Measurements from ENCODE around the gene GPR27. TPM values are rescaled to one million over a fixed set of nuclear protein-coding genes. Genes with fewer than 3 reads are reported as not detected.

The GPR27 gene
- total and polyA plus RNA-seq, 5 donors from 2014 or later = 0.30 to 1.4 (median 0.92) TPM; not detected in 1

- no peaks in the 10 kb centered on the region for H3K27me3 ChIP-seq (ENCODE audit: control insufficient read depth, insufficient read depth, low read length)
- Mint-ChIP-seq H3K27ac (peak overlapping the region in 2 of 3 donors; percentile 47 to 66), H3K36me3 (peaks cover 18% of the 10 kb centered on the region), H3K4me3 (peak overlapping the region in 2 of 4 donors; percentile 10 to 44), H3K27me3 (no peaks in the 10 kb centered on the region), H3K4me1 (peaks cover 40 to 92% (median 72%) of the 10 kb centered on the region in 4 donors), H3K9me3 (no peaks in the 10 kb centered on the region)
- H3K27ac ChIP-seq (ENCODE audit: insufficient read depth, low read length, poor library complexity, severe bottlenecking) = no peak overlapping the region
- H3K36me3 ChIP-seq (ENCODE audit: control insufficient read depth, insufficient read depth, low read length) = peaks cover 24% of the 10 kb centered on the region
- no peak for ATAC-seq (ENCODE audit: low read depth in 2 of 2)
- no peaks in the 10 kb centered on the region for H3K9me3 ChIP-seq (ENCODE audit: control insufficient read depth in 2 of 2, low read length in 2 of 2)
- peaks cover 59% of the 10 kb centered on the region for H3K4me1 ChIP-seq (ENCODE audit: control insufficient read depth, insufficient read depth, low read length, poor library complexity, severe bottlenecking)
- peak overlapping the region; percentile 26 for H3K4me3 ChIP-seq (ENCODE audit: low read depth, low read length)
- DNase-seq = no peak
Measured at GRCh38 chr3:71713041-71713440, 40.6 kb upstream of the GPR27 start.

GRCh38 chr3:71714595-71714994 lies 39.1 kb upstream of the GPR27 start:
- Mint-ChIP-seq H3K4me1 (peaks cover 49 to 96% (median 82%) of the 10 kb centered on the region in 4 donors), H3K27ac (peak overlapping the region in 2 of 3 donors; percentile 1 to 66)

GRCh38 chr3:71718072-71718471 lies 35.6 kb upstream of the GPR27 start:
- DNase-seq (peak; percentile 40 to 49 (median 44)), ATAC-seq (ENCODE audit: low read depth in 2 of 2) (peak; percentile 68 to 74)
- Histone ChIP-seq H3K27ac (ENCODE audit: insufficient read depth, low read length, poor library complexity, severe bottlenecking) (peak overlapping the region; percentile 70), H3K36me3 (ENCODE audit: control insufficient read depth, insufficient read depth, low read length) (no peaks in the 10 kb centered on the region), H3K4me3 (ENCODE audit: low read depth, low read length) (peak overlapping the region; percentile 72), H3K4me1 (ENCODE audit: control insufficient read depth, insufficient read depth, low read length, poor library complexity, severe bottlenecking) (peaks cover 82% of the 10 kb centered on the region), H3K9me3 (ENCODE audit: control insufficient read depth in 2 of 2, low read length in 2 of 2) (no peaks in the 10 kb centered on the region), H3K27me3 (ENCODE audit: control insufficient read depth, insufficient read depth, low read length) (no peaks in the 10 kb centered on the region)
- no peaks in the 10 kb centered on the region for H3K27me3 Mint-ChIP-seq
- H3K4me1 Mint-ChIP-seq = peaks cover 33 to 94% (median 83%) of the 10 kb centered on the region in 4 donors
- peak overlapping the region; percentile 2 to 93 (median 73) for H3K4me3 Mint-ChIP-seq
- peak overlapping the region in 1 of 3 donors; percentile 33 for H3K27ac Mint-ChIP-seq
- peaks cover 23% of the 10 kb centered on the region for H3K36me3 Mint-ChIP-seq
- peaks cover 0 to 2% (median 0%) of the 10 kb centered on the region in 7 donors for H3K9me3 Mint-ChIP-seq

More at GRCh38 chr3:71714595-71714994, 39.1 kb upstream of the GPR27 start:
- peak overlapping the region in 1 of 4 donors; percentile 38 for H3K4me3 Mint-ChIP-seq
- ATAC-seq (ENCODE audit: low read depth in 2 of 2) (no peak), DNase-seq (no peak)
- peaks cover 10% of the 10 kb centered on the region for H3K36me3 Mint-ChIP-seq
- no peaks in the 10 kb centered on the region for H3K27me3 ChIP-seq (ENCODE audit: control insufficient read depth, insufficient read depth, low read length)
- H3K9me3 ChIP-seq (ENCODE audit: control insufficient read depth in 2 of 2, low read length in 2 of 2) = no peaks in the 10 kb centered on the region
- H3K9me3 Mint-ChIP-seq = peaks cover 0 to 2% (median 0%) of the 10 kb centered on the region in 7 donors
- H3K27me3 Mint-ChIP-seq = no peaks in the 10 kb centered on the region
- H3K4me3 ChIP-seq (ENCODE audit: low read depth, low read length) = no peak overlapping the region
- H3K36me3 ChIP-seq (ENCODE audit: control insufficient read depth, insufficient read depth, low read length) = peaks cover 8% of the 10 kb centered on the region
- H3K4me1 ChIP-seq (ENCODE audit: control insufficient read depth, insufficient read depth, low read length, poor library complexity, severe bottlenecking) = peaks cover 74% of the 10 kb centered on the region
- H3K27ac ChIP-seq (ENCODE audit: insufficient read depth, low read length, poor library complexity, severe bottlenecking) = no peak overlapping the region

- ATAC-seq (ENCODE audit: low read depth in 2 of 2) = no peak
- DNase-seq = no peak
- H3K9me3 Mint-ChIP-seq = peaks cover 0 to 2% (median 0%) of the 10 kb centered on the region in 7 donors
- peaks cover 27 to 84% (median 75%) of the 10 kb centered on the region in 4 donors for H3K4me1 Mint-ChIP-seq
- peak overlapping the region; percentile 79 to 99 (median 96) for H3K4me3 Mint-ChIP-seq
- Histone ChIP-seq H3K27ac (ENCODE audit: insufficient read depth, low read length, poor library complexity, severe bottlenecking) (peak overlapping the region; percentile 39), H3K4me1 (ENCODE audit: control insufficient read depth, insufficient read depth, low read length, poor library complexity, severe bottlenecking) (peaks cover 82% of the 10 kb centered on the region), H3K4me3 (ENCODE audit: low read depth, low read length) (peak overlapping the region; percentile 75), H3K9me3 (ENCODE audit: control insufficient read depth in 2 of 2, low read length in 2 of 2) (no peaks in the 10 kb centered on the region), H3K36me3 (ENCODE audit: control insufficient read depth, insufficient read depth, low read length) (no peaks in the 10 kb centered on the region), H3K27me3 (ENCODE audit: control insufficient read depth, insufficient read depth, low read length) (no peaks in the 10 kb centered on the region)
- H3K27ac Mint-ChIP-seq = peak overlapping the region; percentile 41 to 95 (median 88)
- peaks cover 23% of the 10 kb centered on the region for H3K36me3 Mint-ChIP-seq
- no peaks in the 10 kb centered on the region for H3K27me3 Mint-ChIP-seq
Measured at GRCh38 chr3:71721002-71721401, 32.7 kb upstream of the GPR27 start.

- Histone ChIP-seq H3K4me3 (ENCODE audit: low read depth, low read length) (peak overlapping the region; percentile 97), H3K27me3 (ENCODE audit: control insufficient read depth, insufficient read depth, low read length) (no peaks in the 10 kb centered on the region), H3K4me1 (ENCODE audit: control insufficient read depth, insufficient read depth, low read length, poor library complexity, severe bottlenecking) (peaks cover 86% of the 10 kb centered on the region), H3K27ac (ENCODE audit: insufficient read depth, low read length, poor library complexity, severe bottlenecking) (peak overlapping the region; percentile 84), H3K36me3 (ENCODE audit: control insufficient read depth, insufficient read depth, low read length) (no peaks in the 10 kb centered on the region), H3K9me3 (ENCODE audit: control insufficient read depth in 2 of 2, low read length in 2 of 2) (no peaks in the 10 kb centered on the region)
- peak in 1 of 3 donors; percentile 80 for DNase-seq
- Mint-ChIP-seq H3K9me3 (peaks cover 0 to 2% (median 0%) of the 10 kb centered on the region in 7 donors), H3K27me3 (no peaks in the 10 kb centered on the region), H3K27ac (peak overlapping the region; percentile 88 to 96 (median 95)), H3K36me3 (peaks cover 21% of the 10 kb centered on the region), H3K4me3 (peak overlapping the region; percentile 79 to 99 (median 96)), H3K4me1 (peaks cover 34 to 84% (median 77%) of the 10 kb centered on the region in 4 donors)
- ATAC-seq (ENCODE audit: low read depth in 2 of 2) = peak; percentile 25 to 32
Measured at GRCh38 chr3:71721651-71722157, 32.0 kb upstream of the GPR27 start.

- Histone ChIP-seq H3K36me3 (ENCODE audit: control insufficient read depth, insufficient read depth, low read length) (no peaks in the 10 kb centered on the region), H3K27ac (ENCODE audit: insufficient read depth, low read length, poor library complexity, severe bottlenecking) (peak overlapping the region; percentile 84), H3K4me3 (ENCODE audit: low read depth, low read length) (peak overlapping the region; percentile 97), H3K9me3 (ENCODE audit: control insufficient read depth in 2 of 2, low read length in 2 of 2) (no peaks in the 10 kb centered on the region), H3K4me1 (ENCODE audit: control insufficient read depth, insufficient read depth, low read length, poor library complexity, severe bottlenecking) (peaks cover 78% of the 10 kb centered on the region), H3K27me3 (ENCODE audit: control insufficient read depth, insufficient read depth, low read length) (no peaks in the 10 kb centered on the region)
- H3K4me3 Mint-ChIP-seq = peak overlapping the region; percentile 65 to 99 (median 96)
- DNase-seq (no peak), ATAC-seq (ENCODE audit: low read depth in 2 of 2) (no peak)
- peak overlapping the region; percentile 88 to 96 (median 95) for H3K27ac Mint-ChIP-seq
- H3K9me3 Mint-ChIP-seq = peaks cover 0 to 2% (median 0%) of the 10 kb centered on the region in 7 donors
- H3K27me3 Mint-ChIP-seq = no peaks in the 10 kb centered on the region
- peaks cover 37 to 80% (median 72%) of the 10 kb centered on the region in 4 donors for H3K4me1 Mint-ChIP-seq
- peaks cover 17% of the 10 kb centered on the region for H3K36me3 Mint-ChIP-seq
Measured at GRCh38 chr3:71722693-71723092, 31.0 kb upstream of the GPR27 start.

- H3K4me3 Mint-ChIP-seq = peak overlapping the region; percentile 94 to 99 (median 96)
- DNase-seq (peak; percentile 45 to 92 (median 76)), ATAC-seq (ENCODE audit: low read depth in 2 of 2) (peak; percentile 63)
- Histone ChIP-seq H3K4me1 (ENCODE audit: control insufficient read depth, insufficient read depth, low read length, poor library complexity, severe bottlenecking) (peaks cover 73% of the 10 kb centered on the region), H3K27ac (ENCODE audit: insufficient read depth, low read length, poor library complexity, severe bottlenecking) (peak overlapping the region; percentile 84), H3K36me3 (ENCODE audit: control insufficient read depth, insufficient read depth, low read length) (no peaks in the 10 kb centered on the region), H3K4me3 (ENCODE audit: low read depth, low read length) (peak overlapping the region; percentile 97), H3K27me3 (ENCODE audit: control insufficient read depth, insufficient read depth, low read length) (no peaks in the 10 kb centered on the region), H3K9me3 (ENCODE audit: control insufficient read depth in 2 of 2, low read length in 2 of 2) (no peaks in the 10 kb centered on the region)
- H3K9me3 Mint-ChIP-seq = peaks cover 0 to 2% (median 0%) of the 10 kb centered on the region in 7 donors
- H3K4me1 Mint-ChIP-seq = peaks cover 30 to 77% (median 68%) of the 10 kb centered on the region in 4 donors
- H3K36me3 Mint-ChIP-seq = peaks cover 17% of the 10 kb centered on the region
- H3K27ac Mint-ChIP-seq = peak overlapping the region; percentile 96 to 98 (median 96)
- H3K27me3 Mint-ChIP-seq = no peaks in the 10 kb centered on the region
Measured at GRCh38 chr3:71723452-71724170, 30.0 kb upstream of the GPR27 start.

Measured in CD4-positive, CD25-positive, alpha-beta regulatory T cell (primary cell).